Mesenchymal stem cell (in vitro differentiated cells and primary cell): ENCODE results near the gene MYOD1. TPM values are rescaled to one million over a fixed set of nuclear protein-coding genes. Genes with fewer than 3 reads are reported as not detected.
A peak's percentile ranks its signal among the peaks of the same experiment; 100 is the strongest.

Experiments used
- DNase-seq: peaks from one replicate; pipeline ENCODE4 v3.0.0-alpha.2; 2013
- H2AFZ ChIP-seq: one replicate; pipeline ENCODE4 v1.6.1; 2013; ENCODE audit warnings: low read depth, mild to moderate bottlenecking, control low read depth, inconsistent platforms, low read length, moderate library complexity
- H2AK5ac ChIP-seq: 2 replicates; pipeline ENCODE4 v1.6.1; 2013; ENCODE audit warnings: low read length, moderate library complexity, mild to moderate bottlenecking, inconsistent platforms; ENCODE audit not compliant: severe bottlenecking
- H2BK120ac ChIP-seq: one replicate; pipeline ENCODE4 v1.6.1; 2013; ENCODE audit warnings: low read depth, mild to moderate bottlenecking, inconsistent platforms, low read length, moderate library complexity
- H2BK12ac ChIP-seq, 2 experiments: one replicate each; pipeline ENCODE4 v1.6.1; 2013; ENCODE audit warnings: inconsistent platforms in 2 of 2, low read length in 2 of 2, mild to moderate bottlenecking in 2 of 2, moderate library complexity in 2 of 2, control low read depth in 1 of 2
- H2BK15ac ChIP-seq: one replicate; pipeline ENCODE4 v1.6.1; 2013; ENCODE audit warnings: mild to moderate bottlenecking, low read depth, inconsistent platforms; ENCODE audit not compliant: poor library complexity, severe bottlenecking
- H2BK5ac ChIP-seq: 2 replicates; pipeline ENCODE4 v1.6.1; 2013; ENCODE audit warnings: low read depth, mild to moderate bottlenecking, low read length, control low read depth, inconsistent platforms; ENCODE audit not compliant: poor library complexity, severe bottlenecking
- H3K14ac ChIP-seq, 2 experiments: one replicate each; pipeline ENCODE4 v1.6.1; 2013; ENCODE audit warnings: inconsistent platforms in 2 of 2, low read length in 2 of 2, control low read depth in 1 of 2, mild to moderate bottlenecking in 1 of 2, moderate library complexity in 1 of 2
- H3K18ac ChIP-seq, 2 experiments: one replicate each; pipeline ENCODE4 v1.6.1; 2013; ENCODE audit warnings: inconsistent platforms in 2 of 2, low read length in 2 of 2, control low read depth in 1 of 2, low read depth in 1 of 2, mild to moderate bottlenecking in 1 of 2
- H3K23ac ChIP-seq, 2 experiments: one replicate each; pipeline ENCODE4 v1.6.1; 2013; ENCODE audit warnings: inconsistent platforms in 2 of 2, low read length in 2 of 2, mild to moderate bottlenecking in 2 of 2, moderate library complexity in 2 of 2, control low read depth in 1 of 2
- H3K27ac ChIP-seq: 2 replicates; pipeline ENCODE4 v1.5.1; 2013; ENCODE audit warnings: mild to moderate bottlenecking, moderate library complexity, low read length, control low read depth, inconsistent platforms; ENCODE audit not compliant: poor library complexity, severe bottlenecking
- H3K27me3 ChIP-seq, 2 experiments: 2 replicates each; pipeline versions ENCODE4 v1.6.1 to v1.7.0; 2013; ENCODE audit warnings: low read length in 2 of 2, mild to moderate bottlenecking in 2 of 2, moderate library complexity in 2 of 2, control low read depth in 1 of 2, inconsistent platforms in 1 of 2; ENCODE audit not compliant: control insufficient read depth in 1 of 2, insufficient read depth in 1 of 2
- H3K36me3 ChIP-seq, 2 experiments: 2 replicates each; pipeline versions ENCODE4 v1.6.1 to v1.7.0; 2013; ENCODE audit warnings: low read length in 2 of 2, control low read depth in 1 of 2, inconsistent platforms in 1 of 2, low read depth in 1 of 2, mild to moderate bottlenecking in 1 of 2; ENCODE audit not compliant: insufficient read depth in 2 of 2, control insufficient read depth in 1 of 2
- H3K4ac ChIP-seq, 2 experiments: one replicate each; pipeline ENCODE4 v1.6.1; 2013; ENCODE audit warnings: inconsistent platforms in 2 of 2, low read length in 2 of 2, mild to moderate bottlenecking in 2 of 2, moderate library complexity in 2 of 2, control low read depth in 1 of 2, low read depth in 1 of 2
- H3K4me1 ChIP-seq: 2 replicates; pipeline ENCODE4 v1.6.1; 2013; ENCODE audit warnings: low read depth, low read length, control low read depth; ENCODE audit not compliant: control insufficient read depth, insufficient read depth
- H3K4me2 ChIP-seq: 2 replicates; pipeline ENCODE4 v1.6.1; 2013; ENCODE audit warnings: low read length, mild to moderate bottlenecking, inconsistent platforms; ENCODE audit not compliant: poor library complexity, severe bottlenecking
- H3K4me3 ChIP-seq, 2 experiments: 2 replicates each; pipeline versions ENCODE4 v1.5.1 to v1.7.0; 2013; ENCODE audit warnings: low read length in 2 of 2, mild to moderate bottlenecking in 2 of 2, control low read depth in 1 of 2, low read depth in 1 of 2; ENCODE audit not compliant: insufficient read depth in 1 of 2
- H3K79me1 ChIP-seq: replicated peaks from 2 replicates; pipeline ENCODE4 v1.6.1; 2013; ENCODE audit warnings: mild to moderate bottlenecking, control low read depth, low read length, inconsistent platforms; ENCODE audit not compliant: poor library complexity, severe bottlenecking
- H3K9ac ChIP-seq: 2 replicates; pipeline ENCODE4 v1.7.0; 2013; ENCODE audit warnings: mild to moderate bottlenecking, low read length, moderate library complexity
- H3K9me3 ChIP-seq: 2 replicates; pipeline ENCODE4 v1.7.0; 2013; ENCODE audit warnings: mild to moderate bottlenecking, low read length; ENCODE audit not compliant: control insufficient read depth
- H4K8ac ChIP-seq: one replicate; pipeline ENCODE4 v1.6.1; 2013; ENCODE audit warnings: inconsistent platforms, mild to moderate bottlenecking, low read length, moderate library complexity
- H4K91ac ChIP-seq: one replicate; pipeline ENCODE4 v1.6.1; 2013; ENCODE audit warnings: mild to moderate bottlenecking, low read length, inconsistent platforms
- WGBS: methylation state at CpG from one replicate; pipeline ENCODE4 v1.1.7; 2013; ENCODE audit warnings: mixed read lengths; 5-methylcytosine and 5-hydroxymethylcytosine counted together
- polyA plus RNA-seq, 2 experiments: library from polyadenylated mRNA; stranded (reverse); fragments of 200-250 nt; gene quantifications; one replicate each; pipeline ENCODE4 v1.2.3, GENCODE V29; 2013

The MYOD1 gene
- not detected for polyA plus RNA-seq (2013, experiment 1 of 2)
- polyA plus RNA-seq (2013, experiment 2 of 2) = not detected

DNA sequence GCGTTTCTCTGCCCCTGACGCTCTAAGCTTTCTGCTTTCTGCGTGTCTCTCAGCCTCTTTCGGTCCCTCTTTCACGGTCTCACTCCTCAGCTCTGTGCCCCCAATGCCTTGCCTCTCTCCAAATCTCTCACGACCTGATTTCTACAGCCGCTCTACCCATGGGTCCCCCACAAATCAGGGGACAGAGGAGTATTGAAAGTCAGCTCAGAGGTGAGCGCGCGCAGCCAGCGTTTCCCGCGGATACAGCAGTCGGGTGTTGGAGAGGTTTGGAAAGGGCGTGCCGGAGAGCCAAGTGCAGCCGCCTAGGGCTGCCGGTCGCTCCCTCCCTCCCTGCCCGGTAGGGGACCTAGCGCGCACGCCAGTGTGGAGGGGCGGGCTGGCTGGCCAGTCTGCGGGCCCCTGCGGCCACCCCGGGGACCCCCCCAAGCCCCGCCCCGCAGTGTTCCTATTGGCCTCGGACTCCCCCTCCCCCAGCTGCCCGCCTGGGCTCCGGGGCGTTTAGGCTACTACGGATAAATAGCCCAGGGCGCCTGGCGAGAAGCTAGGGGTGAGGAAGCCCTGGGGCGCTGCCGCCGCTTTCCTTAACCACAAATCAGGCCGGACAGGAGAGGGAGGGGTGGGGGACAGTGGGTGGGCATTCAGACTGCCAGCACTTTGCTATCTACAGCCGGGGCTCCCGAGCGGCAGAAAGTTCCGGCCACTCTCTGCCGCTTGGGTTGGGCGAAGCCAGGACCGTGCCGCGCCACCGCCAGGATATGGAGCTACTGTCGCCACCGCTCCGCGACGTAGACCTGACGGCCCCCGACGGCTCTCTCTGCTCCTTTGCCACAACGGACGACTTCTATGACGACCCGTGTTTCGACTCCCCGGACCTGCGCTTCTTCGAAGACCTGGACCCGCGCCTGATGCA is at the start of gene MYOD1:
Gene MYOD1, plus strand, starts transcription at position 544 of the 910 bp plus-strand sequence. Its CDS starts 212 bp downstream, at position 756.
- Histone ChIP-seq H3K4me3 (no peak within 1 kb of the TSS), H2BK120ac (no peak within 1 kb of the TSS), H3K4ac (no peak within 1 kb of the TSS), H3K79me1 (no peaks in the 10 kb centered on the region), H3K9ac (peak within 1 kb of the TSS; percentile 99), H3K9me3 (no peaks in the 10 kb centered on the region), H2AFZ (no peak within 1 kb of the TSS), H3K18ac (no peak within 1 kb of the TSS), H2BK5ac (no peak within 1 kb of the TSS), H3K4me2 (no peak within 1 kb of the TSS), H3K14ac (no peak within 1 kb of the TSS), H3K27ac (no peak within 1 kb of the TSS), H2BK12ac (no peak within 1 kb of the TSS), H3K36me3 (no peaks in the 10 kb centered on the region), H4K91ac (no peak within 1 kb of the TSS), H2BK15ac (no peak within 1 kb of the TSS), H3K4me1 (peaks cover 15% of the 10 kb centered on the region), H2AK5ac (no peak within 1 kb of the TSS), H3K23ac (no peak within 1 kb of the TSS), H4K8ac (no peak within 1 kb of the TSS), H3K27me3 (peaks cover 96 to 97% of the 10 kb centered on the region in 2 experiments)
- WGBS = 10% methylated on average over 41 of the region's 68 CpGs
- no peak for DNase-seq

DNA sequence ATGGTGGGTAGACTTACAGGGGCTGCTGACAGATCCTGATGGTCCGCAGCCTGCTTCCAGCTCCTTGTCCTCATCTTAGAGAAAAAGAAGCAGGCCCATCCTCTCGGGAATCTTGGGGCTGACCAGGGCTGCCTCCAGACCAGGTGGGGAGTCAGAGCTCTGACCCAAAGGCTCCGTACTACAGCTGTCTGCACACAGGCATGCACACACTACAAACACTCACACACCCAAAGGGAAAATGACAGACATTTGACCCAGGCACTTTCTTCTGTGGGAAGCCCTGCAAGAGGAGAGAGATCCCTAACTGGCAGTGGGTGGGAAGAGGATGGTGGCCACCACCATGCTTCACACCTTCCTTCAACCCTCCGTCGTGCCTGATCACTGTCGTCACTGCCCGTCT is 46.9 kb upstream of the MYOD1 start:
- 86% methylated on average over 6 of the region's 7 CpGs for WGBS
- Histone ChIP-seq H2AK5ac (no peak overlapping the region), H3K4me2 (no peak overlapping the region), H3K9ac (no peak overlapping the region), H3K27me3 (peaks cover 8 to 21% of the 10 kb centered on the region in 2 experiments), H2BK12ac (no peak overlapping the region), H3K23ac (no peak overlapping the region), H4K8ac (no peak overlapping the region), H3K4ac (no peak overlapping the region), H3K9me3 (peaks cover 10% of the 10 kb centered on the region), H2AFZ (no peak overlapping the region), H3K18ac (no peak overlapping the region), H3K36me3 (no peaks in the 10 kb centered on the region), H3K14ac (no peak overlapping the region), H4K91ac (no peak overlapping the region), H3K79me1 (no peaks in the 10 kb centered on the region), H3K27ac (no peak overlapping the region), H3K4me3 (no peak overlapping the region), H2BK15ac (no peak overlapping the region), H2BK5ac (no peak overlapping the region), H3K4me1 (no peaks in the 10 kb centered on the region), H2BK120ac (no peak overlapping the region)
- no peak for DNase-seq

DNA sequence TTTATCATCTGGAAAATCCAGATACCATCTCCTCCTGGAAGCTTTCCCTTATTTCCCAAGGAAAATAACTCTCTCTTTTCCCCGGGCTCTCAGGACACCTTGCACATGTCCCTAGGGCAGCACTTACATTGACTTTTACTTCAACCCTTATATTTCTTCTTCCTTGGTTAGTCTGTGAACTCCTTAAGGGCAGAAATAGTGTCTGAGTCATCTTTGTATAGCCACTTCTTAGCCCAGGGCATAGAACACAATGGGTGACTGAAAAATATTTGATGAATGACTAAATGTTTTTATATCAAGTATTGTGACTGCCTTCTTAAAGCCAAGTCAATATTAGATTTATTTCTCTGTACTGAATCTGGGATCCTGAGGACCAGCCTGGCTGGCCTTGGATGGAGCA is 45.4 kb upstream of the MYOD1 start:
- Histone ChIP-seq H3K27me3 (peaks cover 9 to 21% of the 10 kb centered on the region in 2 experiments), H3K4me2 (no peak overlapping the region), H3K27ac (no peak overlapping the region), H3K4me3 (no peak overlapping the region), H3K14ac (no peak overlapping the region), H3K9me3 (peaks cover 12% of the 10 kb centered on the region), H2BK15ac (no peak overlapping the region), H3K4me1 (no peaks in the 10 kb centered on the region), H3K4ac (no peak overlapping the region), H4K8ac (no peak overlapping the region), H2BK5ac (no peak overlapping the region), H2AK5ac (no peak overlapping the region), H3K9ac (no peak overlapping the region), H2AFZ (no peak overlapping the region), H3K18ac (no peak overlapping the region), H2BK120ac (no peak overlapping the region), H3K23ac (no peak overlapping the region), H4K91ac (no peak overlapping the region), H2BK12ac (no peak overlapping the region), H3K36me3 (no peaks in the 10 kb centered on the region), H3K79me1 (no peaks in the 10 kb centered on the region)
- WGBS = 100% methylated on average over 1 of the region's 1 CpG
- DNase-seq = no peak

DNA sequence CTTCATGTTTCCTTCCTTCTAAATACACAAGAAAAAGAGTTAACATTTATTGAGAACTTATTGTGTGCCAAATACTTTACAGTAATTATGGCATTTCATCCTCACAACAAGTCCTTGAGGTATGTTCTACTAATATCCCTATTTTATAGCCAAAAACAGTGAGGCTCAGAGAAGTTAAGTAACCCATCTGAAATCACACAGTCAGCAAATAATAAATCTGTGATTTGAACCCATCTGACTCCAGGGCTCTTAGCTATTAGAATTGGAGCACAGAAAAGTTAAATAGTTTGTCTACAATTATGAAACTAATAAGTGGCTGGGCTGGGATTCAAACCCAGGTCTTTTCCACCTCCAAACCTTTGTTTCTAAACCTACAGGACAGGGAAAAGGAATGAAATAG is 36.5 kb upstream of the MYOD1 start:
- Histone ChIP-seq H3K9ac (no peak overlapping the region), H2BK120ac (no peak overlapping the region), H3K23ac (no peak overlapping the region), H3K27me3 (peaks cover 27 to 40% of the 10 kb centered on the region in 2 experiments), H2BK12ac (no peak overlapping the region), H2BK5ac (no peak overlapping the region), H3K27ac (no peak overlapping the region), H4K8ac (no peak overlapping the region), H3K4me1 (no peaks in the 10 kb centered on the region), H2AK5ac (no peak overlapping the region), H3K4me2 (no peak overlapping the region), H3K14ac (no peak overlapping the region), H2BK15ac (no peak overlapping the region), H3K36me3 (no peaks in the 10 kb centered on the region), H3K79me1 (no peaks in the 10 kb centered on the region), H3K18ac (no peak overlapping the region), H2AFZ (no peak overlapping the region), H3K4me3 (no peak overlapping the region), H3K4ac (no peak overlapping the region), H3K9me3 (no peaks in the 10 kb centered on the region), H4K91ac (no peak overlapping the region)
- DNase-seq = no peak
